MM.1S (cell line): ENCODE data around the gene CALHM3.
"Not testable (repeated sequence)": the region's sequence is repeated elsewhere in the genome, so short reads cannot be mapped to it uniquely, and the experiment has no call there.

Source experiments
- DNase-seq: peaks from one replicate; pipeline ENCODE4 v3.0.0-alpha.2; 2015
- H2AFZ ChIP-seq: fragments of 300-600 bp; sonication (generic); 2 replicates; pipeline ENCODE4 v1.6.0; 2016; ENCODE audit warnings: antibody characterized with exemption, low read length
- H3F3A ChIP-seq: fragments of 300-600 bp; sonication (generic); 2 replicates; pipeline ENCODE4 v1.6.1; 2016; ENCODE audit warnings: mild to moderate bottlenecking, antibody characterized with exemption, low read length, moderate library complexity, mixed read lengths; ENCODE audit not compliant: insufficient read depth
- H3K27ac ChIP-seq: fragments of 300-600 bp; sonication (generic); 2 replicates; pipeline ENCODE4 v1.5.1; 2016; ENCODE audit warnings: mild to moderate bottlenecking, low read length
- H3K27me3 ChIP-seq: fragments of 300-600 bp; sonication (generic); replicated peaks from 2 replicates; pipeline ENCODE4 v1.6.0; 2016; ENCODE audit warnings: low read length; ENCODE audit not compliant: insufficient read depth
- H3K36me3 ChIP-seq: fragments of 300-600 bp; sonication (generic); replicated peaks from 2 replicates; pipeline ENCODE4 v1.6.1; 2016; ENCODE audit warnings: mild to moderate bottlenecking, low read length, mixed read lengths; ENCODE audit not compliant: insufficient read depth
- H3K4me1 ChIP-seq: fragments of 300-600 bp; sonication (generic); 2 replicates; pipeline ENCODE4 v1.6.1; 2016; ENCODE audit warnings: low read length, mixed read lengths
- H3K4me2 ChIP-seq: fragments of 300-600 bp; sonication (generic); 2 replicates; pipeline ENCODE4 v1.6.0; 2016; ENCODE audit warnings: low read depth, low read length
- H3K4me3 ChIP-seq: fragments of 300-600 bp; sonication (generic); 2 replicates; pipeline ENCODE4 v1.5.1; 2016; ENCODE audit warnings: low read length, mixed read lengths
- H3K79me2 ChIP-seq: fragments of 300-600 bp; sonication (generic); 2 replicates; pipeline ENCODE4 v1.6.1; 2016; ENCODE audit warnings: mixed run types, low read length, mixed read lengths
- H3K9ac ChIP-seq: fragments of 300-600 bp; sonication (generic); 2 replicates; pipeline ENCODE4 v1.6.1; 2016; ENCODE audit warnings: low read length, mixed read lengths
- H3K9me2 ChIP-seq: fragments of 300-600 bp; sonication (generic); replicated peaks from 2 replicates; pipeline ENCODE4 v1.6.1; 2016; ENCODE audit warnings: mild to moderate bottlenecking, low read length, mixed read lengths; ENCODE audit not compliant: insufficient read depth
- H3K9me3 ChIP-seq: fragments of 300-600 bp; sonication (generic); replicated peaks from 2 replicates; pipeline ENCODE4 v1.6.1; 2016; ENCODE audit warnings: mild to moderate bottlenecking, low read length, mixed read lengths; ENCODE audit not compliant: insufficient read depth
- H4K20me1 ChIP-seq: fragments of 300-600 bp; sonication (generic); 2 replicates; pipeline ENCODE4 v1.6.1; 2016; ENCODE audit warnings: mild to moderate bottlenecking, low read length, moderate library complexity, mixed read lengths; ENCODE audit not compliant: insufficient read depth
- CTCF ChIP-seq: fragments of 300-600 bp; sonication (generic); IDR thresholded peaks from 2 replicates; pipeline ENCODE4 v1.5.1; 2016; ENCODE audit warnings: antibody characterized with exemption, low read length, mixed read lengths
- EZH2 ChIP-seq: fragments of 300-600 bp; sonication (generic); optimal IDR thresholded peaks from 2 replicates; pipeline ENCODE3; 2017; ENCODE audit warnings: low read depth, mild to moderate bottlenecking, antibody characterized with exemption, low read length, mixed read lengths
- EZH2phosphoT487 ChIP-seq: fragments of 300-600 bp; sonication (generic); IDR thresholded peaks from 2 replicates; pipeline ENCODE4 v1.6.1; 2018; ENCODE audit warnings: antibody characterized with exemption, low read length

CALHM3 gene

GRCh38 chr10:103507235-103508191, 28.5 kb upstream of the CALHM3 start:
- H4K20me1 ChIP-seq: no peaks in the 10 kb centered on the region
- H3K4me3 ChIP-seq: no peak overlapping the region
- peaks cover 23% of the 10 kb centered on the region for H3F3A ChIP-seq
- peaks cover 48% of the 10 kb centered on the region for H3K4me1 ChIP-seq
- TF ChIP-seq CTCF (peak; percentile 41), EZH2 (no peak)
- peak overlapping the region; percentile 68 for H3K27ac ChIP-seq
- no peaks in the 10 kb centered on the region for H3K9me3 ChIP-seq
- DNase-seq: peak; percentile 77
- no peak overlapping the region for H2AFZ ChIP-seq
- peak overlapping the region; percentile 27; the same call in 1 of the 2 replicates for H3K9ac ChIP-seq
- H3K27me3 ChIP-seq: peaks cover 11% of the 10 kb centered on the region
- no peaks in the 10 kb centered on the region for H3K9me2 ChIP-seq
- peak overlapping the region; percentile 15; the same call in 1 of the 2 replicates for H3K4me2 ChIP-seq
- no peaks in the 10 kb centered on the region for H3K36me3 ChIP-seq
- H3K79me2 ChIP-seq: peaks cover 16% of the 10 kb centered on the region

DNA sequence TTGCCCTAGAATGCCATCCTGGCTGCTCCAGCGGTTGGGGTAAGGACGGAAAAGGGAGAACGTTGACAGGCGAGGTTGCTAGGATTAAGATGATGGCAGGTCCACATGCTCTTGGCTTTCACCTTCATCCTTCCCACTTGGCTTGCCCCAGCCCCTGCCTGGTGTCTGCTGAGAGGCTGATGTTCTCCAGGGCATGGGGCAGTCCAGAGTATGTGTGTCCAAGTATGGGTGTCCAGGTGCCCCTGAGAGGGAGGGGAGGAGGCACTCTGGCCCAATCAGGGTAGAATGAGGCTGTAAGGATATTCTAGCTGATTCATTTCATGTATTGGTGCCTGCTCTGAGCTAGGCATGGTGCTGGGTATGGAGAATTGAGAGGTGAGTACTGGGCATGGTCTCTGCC, 27.0 kb upstream of the CALHM3 start:
- Histone ChIP-seq H4K20me1 (no peaks in the 10 kb centered on the region), H3K27ac (no peak overlapping the region), H3K9ac (no peak overlapping the region), H3K4me3 (no peak overlapping the region), H3F3A (peaks cover 27% of the 10 kb centered on the region), H3K27me3 (no peaks in the 10 kb centered on the region), H3K36me3 (no peaks in the 10 kb centered on the region), H3K4me1 (peaks cover 60% of the 10 kb centered on the region), H2AFZ (no peak overlapping the region), H3K9me2 (no peaks in the 10 kb centered on the region), H3K4me2 (no peak overlapping the region), H3K79me2 (peaks cover 24% of the 10 kb centered on the region), H3K9me3 (no peaks in the 10 kb centered on the region)
- TF ChIP-seq EZH2 (no peak), EZH2phosphoT487 (no peak), CTCF (no peak)
- no peak for DNase-seq

- no peaks in the 10 kb centered on the region for H4K20me1 ChIP-seq
- no peaks in the 10 kb centered on the region for H3K9me2 ChIP-seq
- H3K27me3 ChIP-seq: no peaks in the 10 kb centered on the region
- TF ChIP-seq EZH2phosphoT487 (no peak), EZH2 (no peak), CTCF (no peak)
- DNase-seq: peak; percentile 98
- H3K36me3 ChIP-seq: no peaks in the 10 kb centered on the region
- H3K4me3 ChIP-seq: no peak overlapping the region
- H3K9ac ChIP-seq: peak overlapping the region; percentile 58
- H2AFZ ChIP-seq: no peak overlapping the region
- H3F3A ChIP-seq: peaks cover 44% of the 10 kb centered on the region
- no peaks in the 10 kb centered on the region for H3K9me3 ChIP-seq
- H3K27ac ChIP-seq: peak overlapping the region; percentile 85
- peaks cover 31% of the 10 kb centered on the region for H3K79me2 ChIP-seq
- peaks cover 78% of the 10 kb centered on the region for H3K4me1 ChIP-seq
- peak overlapping the region; percentile 45; the same call in 1 of the 2 replicates for H3K4me2 ChIP-seq
These were observed 25.2 kb upstream of the CALHM3 start for GRCh38 chr10:103504181-103504783.

- Histone ChIP-seq H3K27ac (peak overlapping the region; percentile 85; the same call in 1 of the 2 replicates), H3F3A (peaks cover 48% of the 10 kb centered on the region), H3K9ac (peak overlapping the region; percentile 26; the same call in 1 of the 2 replicates), H3K4me1 (peaks cover 80% of the 10 kb centered on the region), H3K79me2 (peaks cover 31% of the 10 kb centered on the region)
- H3K9me2 ChIP-seq, H3K27me3 ChIP-seq, H2AFZ ChIP-seq, H3K4me3 ChIP-seq, H4K20me1 ChIP-seq, H3K36me3 ChIP-seq, DNase-seq, H3K4me2 ChIP-seq, H3K9me3 ChIP-seq: not testable (repeated sequence)
These were observed 24.7 kb upstream of the CALHM3 start for GRCh38 chr10:103503777-103504176.
